NCI-H524 (cell line): ENCODE measurements around the gene PTGER4.
A peak's percentile ranks its signal among the peaks of the same experiment; 100 is the strongest.

Experiments
- DNase-seq, 2 experiments: peaks; one replicate each; lab custom pipeline; 2025; lab: John Stamatoyannopoulos, UW

PTGER4 gene

DNA sequence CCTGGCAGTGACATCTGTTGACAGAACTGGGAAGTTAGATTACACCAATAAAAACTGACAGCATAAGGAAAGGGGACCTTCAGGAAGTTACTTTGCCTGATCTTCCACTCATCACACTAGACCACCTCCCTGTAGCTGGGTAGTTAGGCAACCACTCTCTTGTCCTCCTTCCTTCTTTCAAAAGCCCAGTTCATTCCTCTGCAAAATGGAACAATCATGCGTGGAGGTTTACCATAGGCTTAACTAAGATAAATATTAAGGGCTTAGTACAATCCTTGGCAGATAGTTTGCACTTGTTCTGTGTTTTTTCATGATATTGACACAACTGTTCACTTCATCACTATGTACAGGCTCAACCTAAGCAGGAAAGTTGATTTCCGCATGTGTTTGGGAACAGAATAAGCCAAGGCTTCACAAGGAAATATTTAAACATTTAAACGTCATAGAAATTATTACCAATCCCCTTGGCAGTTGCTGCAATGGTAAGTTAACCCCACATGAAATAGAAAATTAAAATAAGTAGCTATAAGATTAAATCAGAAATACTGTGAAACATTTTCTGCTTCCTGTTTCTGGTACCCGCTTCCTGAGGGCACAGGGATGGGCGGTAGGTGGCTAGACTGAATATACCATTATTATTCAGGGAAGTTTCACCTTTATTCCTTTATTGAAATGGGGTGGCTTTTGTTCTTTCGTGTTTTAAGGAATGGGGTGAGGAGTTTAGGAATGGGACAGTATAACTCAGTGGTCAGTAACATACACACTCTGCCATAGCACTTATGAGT is 9.9 kb upstream of the PTGER4 start:
- no peak for DNase-seq

GRCh38 chr5:40672425-40672824 is 7.3 kb upstream of the PTGER4 start:
- no peak for DNase-seq

- no peak for DNase-seq
Measured at GRCh38 chr5:40674661-40675235, 5.0 kb upstream of the PTGER4 start.

- DNase-seq: no peak
Measured at GRCh38 chr5:40675396-40676133, 4.2 kb upstream of the PTGER4 start.

DNA sequence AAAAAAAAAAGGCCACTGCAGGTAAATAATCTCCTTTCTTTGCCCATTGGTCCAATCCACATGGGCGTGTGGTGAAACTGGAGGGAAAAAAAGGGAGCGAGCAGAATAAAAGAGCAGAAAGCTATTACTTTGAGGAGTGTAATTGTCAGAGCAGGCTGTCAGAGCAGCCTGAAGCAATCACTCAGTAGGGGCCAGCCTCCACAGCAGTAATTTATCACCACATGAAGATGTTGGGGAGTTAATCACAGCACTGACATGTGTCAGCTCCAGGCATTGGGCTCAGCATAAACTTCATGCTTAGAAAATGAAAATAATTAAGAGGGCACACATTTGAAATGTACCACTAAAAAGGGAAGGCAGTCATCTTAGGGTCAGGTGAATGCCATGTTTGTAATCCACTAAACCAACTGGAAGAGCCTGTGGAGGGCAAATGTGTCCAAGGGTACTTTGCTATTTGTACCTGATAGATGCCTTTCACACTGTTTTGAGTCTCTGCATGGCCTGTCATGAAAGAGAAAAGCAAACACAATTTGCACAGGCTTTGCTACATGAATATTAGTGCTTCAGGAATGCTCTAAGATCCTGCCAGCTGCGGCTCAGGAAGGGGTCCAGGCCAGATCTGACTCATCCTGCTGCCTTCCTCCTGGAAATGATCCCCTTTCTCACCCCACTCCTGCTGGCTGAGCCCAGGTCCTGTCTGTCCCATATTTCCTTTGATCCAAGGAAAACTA is 2.9 kb upstream of the PTGER4 start:
- DNase-seq: no peak

GRCh38 chr5:40677456-40677855 is 2.3 kb upstream of the PTGER4 start:
- DNase-seq: no peak

- DNase-seq: no peak
Measured at GRCh38 chr5:40678026-40678425, 1.7 kb upstream of the PTGER4 start.

- DNase-seq: no peak
Measured at GRCh38 chr5:40678460-40679147, 1.1 kb upstream of the PTGER4 start.

DNA sequence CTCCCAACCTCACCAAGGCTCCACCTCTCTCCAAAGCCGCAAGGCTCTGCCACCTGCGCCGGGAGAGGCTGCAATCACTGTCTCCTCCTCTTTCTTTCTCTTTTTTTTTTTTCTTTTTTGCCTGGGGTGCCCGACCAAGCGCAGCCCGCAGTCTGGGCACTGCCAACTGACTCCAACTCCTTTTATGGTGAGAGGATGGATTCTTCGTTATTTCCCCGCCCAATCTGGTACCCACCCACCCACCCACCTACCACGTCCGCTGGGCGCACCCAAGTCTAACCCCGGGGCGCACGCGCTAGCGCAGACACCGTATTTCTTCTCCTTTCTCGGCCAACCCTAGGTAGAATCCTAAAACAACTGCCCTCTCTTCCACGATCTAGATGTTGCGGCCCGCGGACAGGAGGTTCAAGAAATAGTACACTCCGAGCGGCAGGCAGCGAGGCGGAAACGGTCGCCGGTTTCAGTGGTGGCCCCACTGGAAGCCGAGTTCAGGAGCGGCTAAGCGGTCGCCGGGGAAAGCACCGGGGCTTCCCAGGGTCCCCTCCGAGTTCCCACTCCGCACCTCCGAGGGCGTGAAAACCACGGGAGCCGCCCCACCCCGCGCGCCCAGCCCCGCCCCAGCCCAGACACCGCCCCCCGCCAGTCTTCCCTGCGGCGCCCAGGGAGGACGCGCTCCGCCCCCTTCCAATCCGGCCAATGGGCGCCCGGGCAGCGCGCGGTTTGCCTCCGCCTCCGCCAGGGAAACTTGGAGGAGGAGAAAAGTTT is 385 bp upstream of the PTGER4 start:
- peak; percentile 65 to 81 for DNase-seq

- DNase-seq: no peak
Measured at GRCh38 chr5:40680741-40681362, 1.1 kb downstream of the PTGER4 start.

- DNase-seq: no peak
Measured at GRCh38 chr5:40681363-40682153, 1.8 kb downstream of the PTGER4 start.

DNA sequence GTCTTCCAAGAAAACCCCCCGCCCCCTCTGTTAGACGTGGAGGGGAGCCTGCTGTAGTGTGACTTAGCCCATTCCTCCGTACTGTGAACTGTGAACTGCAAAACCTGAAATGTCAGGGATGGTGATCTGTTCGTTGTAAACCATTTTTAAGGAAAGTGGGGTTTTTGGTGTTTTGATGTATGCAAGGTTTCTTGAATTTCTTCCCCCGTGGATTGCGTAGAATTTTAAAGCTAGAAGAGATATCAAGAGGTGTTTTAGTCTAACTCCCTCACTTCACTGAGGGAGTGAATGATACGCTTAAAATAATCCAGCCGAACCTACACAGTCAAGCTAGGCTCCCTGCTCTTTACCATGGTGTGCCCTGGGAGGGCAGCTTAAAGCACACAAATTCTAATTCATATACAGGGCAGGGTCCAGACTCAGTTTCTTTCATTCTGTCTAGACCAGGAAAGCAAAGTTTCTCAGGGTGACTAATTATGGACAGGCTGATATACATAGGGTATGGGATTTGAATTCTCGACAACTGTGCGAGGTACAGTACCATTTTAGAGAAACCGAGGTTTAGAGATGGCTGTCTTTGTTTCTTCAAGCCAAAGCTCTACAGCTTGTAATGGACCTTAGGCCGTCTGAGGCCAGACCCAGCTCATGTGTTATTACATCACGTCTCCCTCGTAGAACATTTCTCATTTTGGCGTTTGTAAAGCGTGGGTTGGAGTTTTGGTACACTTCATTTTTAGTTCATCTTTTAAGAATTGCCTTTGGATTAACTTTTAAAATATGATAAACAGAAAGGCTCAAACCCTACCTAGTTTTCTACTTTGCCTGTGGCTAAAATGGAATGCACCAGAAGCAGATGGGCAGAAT is 2.7 kb downstream of the PTGER4 start:
- DNase-seq: no peak

DNA sequence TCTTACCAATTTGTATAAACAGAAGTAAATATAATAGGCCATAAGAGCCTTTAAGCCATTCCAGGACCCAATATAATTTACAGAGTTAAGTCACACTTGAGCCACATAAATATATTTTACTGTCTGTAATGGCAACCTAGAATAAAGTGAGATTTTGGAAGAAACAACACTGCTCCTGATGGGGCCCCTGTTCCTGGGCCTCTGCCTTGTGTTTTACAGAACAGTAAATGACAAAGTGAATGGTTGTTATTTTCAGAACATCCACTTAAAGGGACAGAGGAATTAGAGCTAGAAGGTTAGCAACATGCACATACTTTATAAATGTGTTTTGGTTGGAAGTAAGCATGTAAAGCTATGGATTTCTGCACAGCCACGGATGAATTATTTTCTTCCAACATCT is 3.6 kb downstream of the PTGER4 start:
- DNase-seq: no peak

DNA sequence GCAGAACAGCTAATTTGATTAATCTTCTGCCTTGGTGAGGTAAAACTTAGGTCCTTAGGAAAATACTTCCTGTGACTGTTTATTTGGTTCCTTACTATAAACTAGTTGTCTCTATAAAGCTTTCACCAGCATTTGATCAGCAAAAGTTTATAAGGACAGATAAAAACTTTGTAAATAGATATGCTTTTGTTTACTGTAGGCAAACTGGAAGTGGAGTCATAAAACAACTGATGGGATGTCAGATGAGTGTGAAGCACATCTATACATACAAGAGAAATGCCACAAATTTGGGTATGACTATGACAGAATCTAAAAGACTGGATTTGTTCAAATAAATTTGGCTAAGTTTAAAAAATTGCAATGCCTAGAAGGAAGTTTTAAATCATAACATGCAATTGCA is 5.5 kb downstream of the PTGER4 start:
- no peak for DNase-seq

- no peak for DNase-seq
Measured at GRCh38 chr5:40685976-40686486, 6.3 kb downstream of the PTGER4 start.

- DNase-seq: no peak
Measured at GRCh38 chr5:40687321-40687720, 7.6 kb downstream of the PTGER4 start.

DNA sequence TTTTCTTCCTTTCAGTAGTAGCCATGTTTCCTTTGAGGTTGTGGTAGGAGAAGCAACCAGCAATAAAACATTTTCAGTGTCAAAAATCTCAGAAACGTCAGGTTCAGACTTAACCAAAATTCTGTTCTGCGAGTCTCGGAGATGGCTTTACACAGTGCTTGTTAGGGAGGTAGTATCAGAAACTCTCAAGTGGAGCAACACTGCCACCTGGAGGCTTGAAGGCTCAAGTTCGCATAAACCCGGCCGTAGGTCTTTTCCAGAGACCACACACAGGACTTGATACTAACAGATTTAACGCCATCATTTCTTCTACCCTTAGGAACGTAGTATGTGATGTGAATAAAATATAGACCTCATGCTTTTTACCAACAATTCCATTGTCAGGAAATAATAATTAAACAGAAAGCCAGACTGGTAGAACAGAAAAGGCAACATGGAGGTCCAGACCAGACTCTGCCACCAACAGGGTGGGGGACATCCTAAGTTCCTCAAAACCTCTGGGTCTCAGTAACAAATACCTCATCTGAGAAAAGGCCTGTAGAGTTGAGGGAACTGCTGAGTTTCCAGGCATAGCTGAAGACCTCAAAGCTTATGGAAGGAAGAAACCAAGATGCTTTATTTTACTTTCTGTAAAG is 8.5 kb downstream of the PTGER4 start:
- peak; percentile 81 to 88 for DNase-seq

- no peak for DNase-seq
Measured at GRCh38 chr5:40688996-40689395, 9.3 kb downstream of the PTGER4 start.
